Measurements from ENCODE around the gene COASY.
"Not testable (repeated sequence)": the region's sequence is repeated elsewhere in the genome, so short reads cannot be mapped to it uniquely, and the experiment has no call there.

Gene COASY

DNA sequence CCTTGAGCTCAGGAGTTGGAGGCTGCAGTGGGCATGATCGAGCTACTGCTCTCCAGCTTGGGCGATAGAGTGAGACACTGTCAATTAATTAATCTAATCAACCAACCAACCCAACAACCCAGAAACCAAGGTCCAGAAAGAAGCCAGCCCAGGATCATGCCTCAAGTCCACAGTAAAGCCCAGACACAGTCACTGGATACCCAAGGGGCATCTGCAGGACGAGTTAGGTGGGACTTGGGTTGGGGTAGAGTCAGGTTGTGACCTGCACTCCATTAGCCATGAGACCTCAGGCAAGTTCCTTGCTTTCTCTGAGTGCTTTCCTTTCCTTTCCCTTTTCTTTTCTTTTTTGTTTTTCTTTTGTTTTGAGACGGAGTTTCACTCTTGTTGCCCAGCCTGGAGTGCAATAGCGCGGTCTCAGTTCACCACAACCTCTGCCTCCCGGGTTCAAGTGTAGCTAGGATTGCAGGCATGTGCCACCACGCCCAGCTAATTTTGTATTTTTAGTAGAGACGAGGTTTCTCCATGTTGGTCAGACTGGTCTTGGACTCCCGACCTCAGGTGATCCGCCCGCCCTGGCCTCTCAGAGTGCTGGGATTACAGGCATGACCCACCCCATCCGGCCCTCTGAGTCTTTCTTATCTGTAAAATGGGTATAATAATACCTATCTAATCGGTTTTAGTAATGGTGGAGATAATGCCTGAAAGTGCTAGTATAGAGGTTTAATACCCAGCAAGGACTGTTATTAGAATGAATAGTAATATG is 12.8 kb upstream of the COASY start:
- no peak overlapping the region for H3K9ac ChIP-seq (ENCODE audit: low read depth in 1 of 2, low read length in 2 of 2)
- no peaks in the 10 kb centered on the region for H3K36me3 ChIP-seq (ENCODE audit: control insufficient read depth in 2 of 2, insufficient read depth in 2 of 2, low read length in 2 of 2)
- no peak overlapping the region for H3K27ac ChIP-seq (ENCODE audit: low read depth in 2 of 2, low read length in 2 of 2)
- H3K27me3 ChIP-seq (ENCODE audit: control insufficient read depth in 2 of 2, insufficient read depth in 2 of 2, low read length in 2 of 2) = no peaks in the 10 kb centered on the region
- H3K4me3 ChIP-seq (ENCODE audit: low read length in 2 of 2) = peak overlapping the region in 1 of 2 donors; percentile 26
- H3K9me3 ChIP-seq (ENCODE audit: control insufficient read depth in 2 of 2, low read length in 2 of 2) = no peaks in the 10 kb centered on the region
- peaks cover 13 to 15% of the 10 kb centered on the region in 2 donors for H3K4me1 ChIP-seq (ENCODE audit: control insufficient read depth in 2 of 2, insufficient read depth in 2 of 2, low read length in 2 of 2)

DNA sequence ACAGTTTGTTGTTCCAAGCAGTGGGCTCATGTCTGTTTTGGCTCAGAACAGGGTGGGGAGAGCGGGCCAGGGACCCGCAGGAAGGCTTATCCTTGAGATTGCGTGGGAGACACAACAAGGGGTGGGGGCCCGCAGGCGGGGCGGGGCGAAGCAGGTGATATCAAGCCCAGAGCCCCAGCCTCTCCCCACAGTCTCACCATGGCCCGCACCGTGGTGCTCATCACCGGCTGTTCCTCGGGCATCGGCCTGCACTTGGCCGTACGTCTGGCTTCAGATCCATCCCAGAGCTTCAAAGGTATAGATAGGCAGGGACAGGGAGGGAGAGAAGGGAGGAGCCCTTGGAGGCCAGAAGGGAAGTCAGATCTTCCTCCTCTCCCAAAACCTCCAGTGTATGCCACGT is 9.2 kb upstream of the COASY start, which contains the start of gene HSD17B1:
HSD17B1 (plus strand) TSS at position 188 of the 400 bp plus-strand sequence; CDS start at position 199, 11 bp downstream.
- Histone ChIP-seq H3K4me3 (ENCODE audit: low read length in 2 of 2) (peak within 1 kb of the TSS in 1 of 2 donors; percentile 88), H3K4me1 (ENCODE audit: control insufficient read depth in 2 of 2, insufficient read depth in 2 of 2, low read length in 2 of 2) (peaks cover 14 to 18% of the 10 kb centered on the region in 2 donors), H3K9ac (ENCODE audit: low read depth in 1 of 2, low read length in 2 of 2) (peak within 1 kb of the TSS in 1 of 2 donors; percentile 94)
- not testable (repeated sequence) for H3K27ac ChIP-seq (ENCODE audit: low read depth in 2 of 2, low read length in 2 of 2); H3K9me3 ChIP-seq (ENCODE audit: control insufficient read depth in 2 of 2, low read length in 2 of 2); H3K36me3 ChIP-seq (ENCODE audit: control insufficient read depth in 2 of 2, insufficient read depth in 2 of 2, low read length in 2 of 2); H3K27me3 ChIP-seq (ENCODE audit: control insufficient read depth in 2 of 2, insufficient read depth in 2 of 2, low read length in 2 of 2)

DNA sequence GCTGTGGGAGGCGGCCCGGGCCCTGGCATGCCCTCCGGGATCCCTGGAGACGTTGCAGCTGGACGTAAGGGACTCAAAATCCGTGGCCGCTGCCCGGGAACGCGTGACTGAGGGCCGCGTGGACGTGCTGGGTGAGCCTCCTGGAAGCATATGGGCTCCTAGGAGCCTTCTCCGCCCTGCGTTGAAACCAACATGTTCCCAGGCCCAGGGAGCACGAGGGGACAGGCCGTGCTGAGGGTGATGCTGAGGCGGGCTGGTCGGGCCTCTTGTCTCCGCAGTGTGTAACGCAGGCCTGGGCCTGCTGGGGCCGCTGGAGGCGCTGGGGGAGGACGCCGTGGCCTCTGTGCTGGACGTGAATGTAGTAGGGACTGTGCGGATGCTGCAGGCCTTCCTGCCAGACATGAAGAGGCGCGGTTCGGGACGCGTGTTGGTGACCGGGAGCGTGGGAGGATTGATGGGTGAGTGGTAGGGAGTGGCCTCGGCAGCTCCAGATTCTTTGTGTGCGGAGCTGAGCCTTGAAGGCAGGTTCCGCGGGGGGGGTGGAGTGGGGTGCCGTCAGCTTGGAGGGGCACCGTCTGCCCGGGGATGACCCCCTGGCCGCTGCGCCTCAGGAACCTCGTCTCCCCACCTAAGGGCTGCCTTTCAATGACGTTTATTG is 8.7 kb upstream of the COASY start:
- H3K4me1 ChIP-seq (ENCODE audit: control insufficient read depth in 2 of 2, insufficient read depth in 2 of 2, low read length in 2 of 2) = peaks cover 10 to 15% of the 10 kb centered on the region in 2 donors
- no peak overlapping the region for H3K4me3 ChIP-seq (ENCODE audit: low read length in 2 of 2)
- peak overlapping the region in 1 of 2 donors; percentile 94 for H3K9ac ChIP-seq (ENCODE audit: low read depth in 1 of 2, low read length in 2 of 2)
- H3K36me3 ChIP-seq (ENCODE audit: control insufficient read depth in 2 of 2, insufficient read depth in 2 of 2, low read length in 2 of 2) = no peaks in the 10 kb centered on the region
- H3K27ac ChIP-seq (ENCODE audit: low read depth in 2 of 2, low read length in 2 of 2) = no peak overlapping the region
- H3K27me3 ChIP-seq (ENCODE audit: control insufficient read depth in 2 of 2, insufficient read depth in 2 of 2, low read length in 2 of 2) = no peaks in the 10 kb centered on the region
- H3K9me3 ChIP-seq (ENCODE audit: control insufficient read depth in 2 of 2, low read length in 2 of 2) = no peaks in the 10 kb centered on the region

DNA sequence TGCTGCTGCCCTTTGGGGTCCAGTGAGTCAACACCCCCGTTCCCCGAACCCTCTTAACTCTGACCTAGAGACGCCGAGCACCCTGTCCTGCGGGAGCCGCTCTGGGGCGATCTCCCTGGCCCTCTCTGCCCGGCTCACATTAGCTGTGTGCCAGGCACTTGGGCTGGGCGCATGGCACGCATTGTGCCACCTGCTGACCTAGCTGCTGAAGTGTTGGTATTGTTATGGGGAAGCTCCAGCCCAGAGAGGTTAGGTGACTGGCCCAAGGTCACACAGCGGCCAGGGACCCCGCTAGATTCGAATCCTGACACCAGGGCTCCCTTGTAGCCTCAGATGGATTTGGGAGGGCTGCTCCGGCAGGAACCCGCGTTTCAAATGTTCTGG is 8.1 kb upstream of the COASY start:
- peak overlapping the region; percentile 74 to 88 for H3K4me3 ChIP-seq (ENCODE audit: low read length in 2 of 2)
- peak overlapping the region; percentile 94 to 95 for H3K9ac ChIP-seq (ENCODE audit: low read depth in 1 of 2, low read length in 2 of 2)
- H3K36me3 ChIP-seq (ENCODE audit: control insufficient read depth in 2 of 2, insufficient read depth in 2 of 2, low read length in 2 of 2) = no peaks in the 10 kb centered on the region
- H3K9me3 ChIP-seq (ENCODE audit: control insufficient read depth in 2 of 2, low read length in 2 of 2) = no peaks in the 10 kb centered on the region
- H3K27ac ChIP-seq (ENCODE audit: low read depth in 2 of 2, low read length in 2 of 2) = peak overlapping the region; percentile 85 to 89
- no peaks in the 10 kb centered on the region for H3K27me3 ChIP-seq (ENCODE audit: control insufficient read depth in 2 of 2, insufficient read depth in 2 of 2, low read length in 2 of 2)
- peaks cover 7 to 13% of the 10 kb centered on the region in 2 donors for H3K4me1 ChIP-seq (ENCODE audit: control insufficient read depth in 2 of 2, insufficient read depth in 2 of 2, low read length in 2 of 2)

DNA sequence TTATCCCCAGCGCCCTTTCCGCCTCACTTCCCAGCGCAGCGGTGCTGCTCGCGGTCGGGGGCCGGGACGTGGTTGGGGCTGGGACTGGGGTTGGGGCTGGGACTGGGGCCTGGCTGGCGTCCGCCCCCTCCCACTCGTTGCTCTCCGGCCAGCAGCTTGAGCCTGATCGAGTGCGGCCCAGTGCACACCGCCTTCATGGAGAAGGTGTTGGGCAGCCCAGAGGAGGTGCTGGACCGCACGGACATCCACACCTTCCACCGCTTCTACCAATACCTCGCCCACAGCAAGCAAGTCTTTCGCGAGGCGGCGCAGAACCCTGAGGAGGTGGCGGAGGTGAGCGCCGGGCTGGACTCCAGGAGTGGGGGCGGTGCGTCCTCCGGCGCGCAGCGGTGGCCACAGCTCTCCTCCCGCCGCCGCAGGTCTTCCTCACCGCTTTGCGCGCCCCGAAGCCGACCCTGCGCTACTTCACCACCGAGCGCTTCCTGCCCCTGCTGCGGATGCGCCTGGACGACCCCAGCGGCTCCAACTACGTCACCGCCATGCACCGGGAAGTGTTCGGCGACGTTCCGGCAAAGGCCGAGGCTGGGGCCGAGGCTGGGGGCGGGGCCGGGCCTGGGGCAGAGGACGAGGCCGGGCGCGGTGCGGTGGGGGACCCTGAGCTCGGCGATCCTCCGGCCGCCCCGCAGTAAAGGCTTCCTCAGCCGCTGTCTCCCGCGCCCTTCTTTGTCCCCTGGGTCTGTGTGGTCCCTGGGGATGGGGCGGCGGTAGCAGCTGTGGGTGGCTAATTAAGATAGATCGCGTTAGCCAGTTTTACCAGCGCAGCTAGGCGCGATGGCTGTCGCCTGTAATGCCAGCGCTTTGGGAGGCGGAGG is 7.5 kb upstream of the COASY start:
- peak overlapping the region; percentile 94 to 95 for H3K9ac ChIP-seq (ENCODE audit: low read depth in 1 of 2, low read length in 2 of 2)
- peak overlapping the region; percentile 74 to 88 for H3K4me3 ChIP-seq (ENCODE audit: low read length in 2 of 2)
- H3K27me3 ChIP-seq (ENCODE audit: control insufficient read depth in 2 of 2, insufficient read depth in 2 of 2, low read length in 2 of 2) = no peaks in the 10 kb centered on the region
- H3K4me1 ChIP-seq (ENCODE audit: control insufficient read depth in 2 of 2, insufficient read depth in 2 of 2, low read length in 2 of 2) = peaks cover 7 to 17% of the 10 kb centered on the region in 2 donors
- no peaks in the 10 kb centered on the region for H3K36me3 ChIP-seq (ENCODE audit: control insufficient read depth in 2 of 2, insufficient read depth in 2 of 2, low read length in 2 of 2)
- H3K9me3 ChIP-seq (ENCODE audit: control insufficient read depth in 2 of 2, low read length in 2 of 2) = no peaks in the 10 kb centered on the region
- H3K27ac ChIP-seq (ENCODE audit: low read depth in 2 of 2, low read length in 2 of 2) = peak overlapping the region; percentile 85 to 89

DNA sequence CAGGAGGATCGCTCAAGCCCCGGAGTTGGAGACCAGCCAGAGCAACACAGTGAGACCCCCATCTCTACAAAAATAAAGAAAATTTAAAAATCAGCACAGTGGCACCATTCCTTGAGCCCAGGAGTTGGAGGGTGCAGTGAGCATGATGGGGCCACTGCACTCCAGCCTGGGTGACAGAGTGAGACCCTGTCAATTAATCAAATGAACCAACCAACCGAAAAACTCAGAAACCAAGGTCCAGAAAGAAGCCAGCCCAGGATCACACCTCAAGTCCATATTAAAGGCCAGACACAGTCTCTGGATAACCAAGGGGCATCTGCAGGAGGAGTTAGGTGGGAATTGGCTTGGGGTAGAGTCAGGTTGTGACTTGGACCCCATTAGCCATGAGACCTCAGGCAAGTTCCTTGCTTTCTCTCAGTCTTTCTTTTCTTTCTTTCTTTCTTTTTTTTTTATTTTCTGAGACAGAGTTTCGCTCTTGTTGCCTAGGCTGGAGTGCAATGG is 6.8 kb upstream of the COASY start:
- H3K9me3 ChIP-seq (ENCODE audit: control insufficient read depth in 2 of 2, low read length in 2 of 2) = no peaks in the 10 kb centered on the region
- no peaks in the 10 kb centered on the region for H3K36me3 ChIP-seq (ENCODE audit: control insufficient read depth in 2 of 2, insufficient read depth in 2 of 2, low read length in 2 of 2)
- peak overlapping the region; percentile 74 to 88 for H3K4me3 ChIP-seq (ENCODE audit: low read length in 2 of 2)
- no peaks in the 10 kb centered on the region for H3K27me3 ChIP-seq (ENCODE audit: control insufficient read depth in 2 of 2, insufficient read depth in 2 of 2, low read length in 2 of 2)
- peak overlapping the region; percentile 94 to 95 for H3K9ac ChIP-seq (ENCODE audit: low read depth in 1 of 2, low read length in 2 of 2)
- H3K27ac ChIP-seq (ENCODE audit: low read depth in 2 of 2, low read length in 2 of 2) = peak overlapping the region; percentile 85 to 89
- H3K4me1 ChIP-seq (ENCODE audit: control insufficient read depth in 2 of 2, insufficient read depth in 2 of 2, low read length in 2 of 2) = peaks cover 9 to 19% of the 10 kb centered on the region in 2 donors

DNA sequence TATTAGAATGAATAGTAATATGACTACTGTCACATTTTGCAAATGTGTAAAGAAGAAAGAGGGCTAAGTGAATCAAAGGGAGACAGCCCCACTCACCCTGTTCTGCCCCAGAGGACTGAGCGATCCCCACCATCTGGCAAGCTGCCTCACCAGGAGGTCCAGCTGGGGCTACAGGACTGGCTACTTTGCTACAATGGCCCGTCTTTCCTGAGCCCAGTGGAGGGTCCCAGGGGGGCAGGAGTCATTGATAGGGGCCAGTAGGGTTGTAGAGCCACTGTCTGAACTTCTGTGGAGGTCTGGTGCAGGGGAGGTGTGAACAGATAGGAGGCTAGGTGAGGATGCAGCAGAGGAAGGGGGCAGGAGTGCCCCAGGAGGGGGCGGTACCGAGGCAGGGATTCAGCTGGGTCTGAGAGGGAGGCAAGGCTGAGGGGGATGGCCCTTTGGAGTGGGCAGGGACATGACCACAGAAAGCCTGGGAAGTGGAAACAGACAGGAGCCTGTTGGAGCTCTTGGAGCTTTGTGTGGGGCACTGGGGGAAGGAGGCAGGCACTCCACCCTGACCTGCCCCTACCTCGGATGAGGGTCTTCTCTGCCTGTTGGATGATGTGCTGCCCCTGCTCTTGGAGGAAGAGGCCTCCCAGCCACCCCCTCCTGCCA is 5.9 kb upstream of the COASY start:
- H3K4me1 ChIP-seq (ENCODE audit: control insufficient read depth in 2 of 2, insufficient read depth in 2 of 2, low read length in 2 of 2) = peaks cover 9 to 19% of the 10 kb centered on the region in 2 donors
- H3K9ac ChIP-seq (ENCODE audit: low read depth in 1 of 2, low read length in 2 of 2); H3K36me3 ChIP-seq (ENCODE audit: control insufficient read depth in 2 of 2, insufficient read depth in 2 of 2, low read length in 2 of 2); H3K27me3 ChIP-seq (ENCODE audit: control insufficient read depth in 2 of 2, insufficient read depth in 2 of 2, low read length in 2 of 2); H3K27ac ChIP-seq (ENCODE audit: low read depth in 2 of 2, low read length in 2 of 2); H3K9me3 ChIP-seq (ENCODE audit: control insufficient read depth in 2 of 2, low read length in 2 of 2); H3K4me3 ChIP-seq (ENCODE audit: low read length in 2 of 2): not testable (repeated sequence)

DNA sequence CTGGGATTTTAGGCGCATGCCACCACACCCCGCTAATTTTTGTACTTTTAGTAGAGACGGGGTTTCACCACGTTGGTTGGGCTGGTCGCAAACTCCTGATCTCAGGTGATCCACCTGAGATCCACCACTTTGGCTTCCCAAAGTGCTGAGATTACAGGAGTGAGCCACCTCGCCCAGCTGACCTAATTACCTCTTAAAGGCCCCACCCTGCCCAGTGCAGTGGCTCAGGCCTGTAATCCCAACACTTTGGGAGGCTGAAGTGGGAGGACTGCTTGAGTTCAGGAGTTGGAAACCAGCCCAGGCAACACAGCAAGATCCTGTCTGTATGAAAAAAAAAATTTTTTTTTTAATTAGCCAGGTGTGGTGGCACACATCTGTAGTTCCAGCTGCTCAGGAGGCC is 2.9 kb upstream of the COASY start:
- Histone ChIP-seq H3K4me3 (ENCODE audit: low read length in 2 of 2) (no peak overlapping the region), H3K27me3 (ENCODE audit: control insufficient read depth in 2 of 2, insufficient read depth in 2 of 2, low read length in 2 of 2) (no peaks in the 10 kb centered on the region), H3K4me1 (ENCODE audit: control insufficient read depth in 2 of 2, insufficient read depth in 2 of 2, low read length in 2 of 2) (peaks cover 26 to 37% of the 10 kb centered on the region in 2 donors), H3K36me3 (ENCODE audit: control insufficient read depth in 2 of 2, insufficient read depth in 2 of 2, low read length in 2 of 2) (peaks cover under 1 to 5% of the 10 kb centered on the region in 2 donors), H3K27ac (ENCODE audit: low read depth in 2 of 2, low read length in 2 of 2) (peak overlapping the region; percentile 38 to 42), H3K9ac (ENCODE audit: low read depth in 1 of 2, low read length in 2 of 2) (peak overlapping the region in 1 of 2 donors; percentile 33), H3K9me3 (ENCODE audit: control insufficient read depth in 2 of 2, low read length in 2 of 2) (no peaks in the 10 kb centered on the region)

DNA sequence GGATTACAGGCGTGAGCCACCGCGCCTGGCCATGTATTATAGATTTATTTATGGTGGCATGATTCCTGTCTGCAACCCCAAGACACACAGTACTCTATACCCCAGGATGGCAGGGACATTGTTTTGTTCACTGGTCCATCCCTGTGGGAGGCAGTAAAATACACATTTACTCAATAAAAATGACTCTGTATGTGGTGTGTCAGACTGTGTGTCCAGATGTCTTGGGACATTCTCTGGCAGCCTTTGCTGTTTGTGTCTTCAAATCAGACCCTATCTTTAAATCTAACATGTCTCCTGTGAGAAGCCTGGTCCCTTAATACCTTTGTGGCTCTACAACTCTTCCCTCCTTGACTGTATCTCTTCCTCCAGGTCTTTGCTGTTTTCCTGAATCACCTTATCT is 1.7 kb upstream of the COASY start:
- Histone ChIP-seq H3K9ac (ENCODE audit: low read depth in 1 of 2, low read length in 2 of 2) (no peak overlapping the region), H3K4me1 (ENCODE audit: control insufficient read depth in 2 of 2, insufficient read depth in 2 of 2, low read length in 2 of 2) (peaks cover 26 to 36% of the 10 kb centered on the region in 2 donors), H3K4me3 (ENCODE audit: low read length in 2 of 2) (no peak overlapping the region), H3K36me3 (ENCODE audit: control insufficient read depth in 2 of 2, insufficient read depth in 2 of 2, low read length in 2 of 2) (peaks cover 13 to 17% of the 10 kb centered on the region in 2 donors), H3K27ac (ENCODE audit: low read depth in 2 of 2, low read length in 2 of 2) (no peak overlapping the region), H3K27me3 (ENCODE audit: control insufficient read depth in 2 of 2, insufficient read depth in 2 of 2, low read length in 2 of 2) (no peaks in the 10 kb centered on the region), H3K9me3 (ENCODE audit: control insufficient read depth in 2 of 2, low read length in 2 of 2) (no peaks in the 10 kb centered on the region)
